ENCODE results near the gene TM9SF1.

DNA sequence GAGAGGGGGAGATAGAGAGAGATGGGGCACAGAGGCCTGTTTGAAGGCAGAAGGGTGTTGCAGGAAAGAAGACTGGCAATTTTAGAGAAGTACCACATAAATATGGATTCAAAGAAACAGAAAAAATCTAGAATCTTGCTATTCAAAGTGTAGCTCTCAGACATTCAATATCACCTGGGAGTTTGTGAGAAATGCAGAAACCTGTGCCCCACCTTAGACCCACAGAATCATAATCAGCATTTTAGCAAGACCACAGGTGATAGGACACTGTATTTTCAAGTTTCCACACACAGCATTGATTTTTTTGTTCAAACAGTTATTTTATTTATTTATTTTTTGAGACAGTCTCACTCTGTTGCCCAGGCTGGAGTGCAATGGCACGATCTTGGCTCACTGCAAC is 33.7 kb upstream of the TM9SF1 start:
- TF ChIP-seq, protein P1, sequence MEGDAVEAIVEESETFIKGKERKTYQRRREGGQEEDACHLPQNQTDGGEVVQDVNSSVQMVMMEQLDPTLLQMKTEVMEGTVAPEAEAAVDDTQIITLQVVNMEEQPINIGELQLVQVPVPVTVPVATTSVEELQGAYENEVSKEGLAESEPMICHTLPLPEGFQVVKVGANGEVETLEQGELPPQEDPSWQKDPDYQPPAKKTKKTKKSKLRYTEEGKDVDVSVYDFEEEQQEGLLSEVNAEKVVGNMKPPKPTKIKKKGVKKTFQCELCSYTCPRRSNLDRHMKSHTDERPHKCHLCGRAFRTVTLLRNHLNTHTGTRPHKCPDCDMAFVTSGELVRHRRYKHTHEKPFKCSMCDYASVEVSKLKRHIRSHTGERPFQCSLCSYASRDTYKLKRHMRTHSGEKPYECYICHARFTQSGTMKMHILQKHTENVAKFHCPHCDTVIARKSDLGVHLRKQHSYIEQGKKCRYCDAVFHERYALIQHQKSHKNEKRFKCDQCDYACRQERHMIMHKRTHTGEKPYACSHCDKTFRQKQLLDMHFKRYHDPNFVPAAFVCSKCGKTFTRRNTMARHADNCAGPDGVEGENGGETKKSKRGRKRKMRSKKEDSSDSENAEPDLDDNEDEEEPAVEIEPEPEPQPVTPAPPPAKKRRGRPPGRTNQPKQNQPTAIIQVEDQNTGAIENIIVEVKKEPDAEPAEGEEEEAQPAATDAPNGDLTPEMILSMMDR (conservative IDR thresholded peaks at IDR 0.05; ENCODE audit: low read depth, low read length) = no peak
- TF ChIP-seq EZH2 (IDR thresholded peaks at IDR 0.05; ENCODE audit: borderline replicate concordance, low read depth, low read length, poor library complexity, severe bottlenecking) = no peak
